ENCODE data around the gene BAZ1B. TPM values are rescaled to one million over a fixed set of nuclear protein-coding genes. Genes with fewer than 3 reads are reported as not detected.

BAZ1B gene
- total and polyA plus RNA-seq, 9 of the 15 experiments (the other 6 are each of a cell fraction or from before 2014, with no cell fraction given) = 15.0 to 134 (median 79.5) TPM

GRCh38 chr7:73520673-73521635, 1.1 kb downstream of the BAZ1B start:
- Histone ChIP-seq H3K4me1 (replicated peaks in 1 of 2; ENCODE audit: control insufficient read depth in 2 of 2, insufficient read depth in 2 of 2, low read length in 2 of 2) (peaks cover 20 to 29% of the 10 kb centered on the region in 2 experiments), H4K20me1 (replicated peaks; ENCODE audit: control insufficient read depth, insufficient read depth, low read length) (peaks cover 20% of the 10 kb centered on the region), H3K4me2 (ENCODE audit: insufficient read depth, low read length) (peak overlapping the region; percentile 93), H3K9me3 (replicated peaks; ENCODE audit: control insufficient read depth, insufficient read depth, low read depth, low read length) (no peaks in the 10 kb centered on the region), H3K9me1 (ENCODE audit: control insufficient read depth, insufficient read depth, low read length) (peaks cover 3% of the 10 kb centered on the region), H2AFZ (ENCODE audit: low read depth, low read length) (peak overlapping the region; percentile 4; the same call in 1 of the 2 replicates), H3K36me3 (ENCODE audit: control insufficient read depth, insufficient read depth, low read length) (peaks cover 43% of the 10 kb centered on the region), H3K79me2 (ENCODE audit: control insufficient read depth, insufficient read depth, low read length) (peaks cover 58% of the 10 kb centered on the region), H3K4me3 (peak overlapping the region; percentile 95), H3K27ac (ENCODE audit: extremely low read depth, low read depth, low read length) (peak overlapping the region; percentile 97), H3K9ac (ENCODE audit: insufficient read depth in 1 of 2, low read depth in 2 of 2, low read length in 2 of 2) (peak overlapping the region; percentile 90 to 98), H3K27me3 (ENCODE audit: control insufficient read depth in 2 of 2, insufficient read depth in 2 of 2, low read length in 2 of 2) (no peaks in the 10 kb centered on the region)
- FAIRE-seq = no peak
- TSS peak; percentile 45 for BruUV-seq (replicated peaks)
- peak in 2 of 4 experiments; percentile 34 to 52 for DNase-seq (ENCODE audit: extremely low read depth in 1 of 4, low spot score in 3 of 4)
- peak; percentile 1; the same call in 2 of the 3 replicates for ATAC-seq
- under 1% methylated on average over 24 of the region's 36 CpGs for WGBS (ENCODE audit: insufficient coverage, low coverage, missing lambda C conversion rate)
- ChIA-PET POLR2A (interaction anchor here (0.5 to 3.9 kb wide), 24 partner anchors 8 to 661 kb away, joined by 3 to 22 read pairs (median 6); partner anchors contain the start of gene TBL2), CTCF (ENCODE audit: low intra/inter-chr PET ratio) (interaction anchor here (0.9 kb wide), 1 partner anchor 36 kb away, joined by 3 read pairs; the partner anchor contains the start of gene BCL7B)
- in situ Hi-C loops (cut with MboI) = no loop called here
- intact Hi-C loops (cut with micrococcal nuclease) = loop anchor here (2.0 kb wide), 1 partner anchor 36 kb away; the partner anchor contains the start of gene BCL7B
- TF ChIP-seq UBTF (IDR thresholded peaks at IDR 0.05; ENCODE audit: borderline replicate concordance in 1 of 2, low read depth in 2 of 2, low read length in 2 of 2) (peak in 1 of 2 experiments; percentile 68; a peak in 1 of 4 replicates), MNT (conservative IDR thresholded peaks at IDR 0.05) (peak in 1 of 2 experiments; percentile 17; a peak in 1 of 4 replicates), ZNF507 (tag; conservative IDR thresholded peaks at IDR 0.05) (no peak), CHD1 (IDR thresholded peaks at IDR 0.05; ENCODE audit: low read length) (peak; percentile 48), BACH1 (tag; IDR thresholded peaks at IDR 0.05) (0 out of 2 replicates have a peak, but pooled peaks have one; percentile 14), ILF3 (IDR thresholded peaks at IDR 0.05; ENCODE audit: borderline replicate concordance) (no peak), POLR2AphosphoS5 (IDR thresholded peaks at IDR 0.05; ENCODE audit: control insufficient read depth, insufficient read depth, low read depth, low read length) (0 out of 2 replicates have a peak, but pooled peaks have one; percentile 0), POLR3G (IDR thresholded peaks at IDR 0.05; ENCODE audit: extremely low read depth, insufficient read length, insufficient replicate concordance) (no peak), SMARCB1 (IDR thresholded peaks at IDR 0.05; ENCODE audit: insufficient read length, low read depth) (no peak), ETV1 (tag; conservative IDR thresholded peaks at IDR 0.05; ENCODE audit: low read depth) (no peak)
